GM19035 (cell line): ENCODE measurements around the gene LORICRIN.

ENCODE experiments used
- ATAC-seq: cut with Tn5 transposase; IDR thresholded peaks from one replicate; pipeline ENCODE4 v1.9.1; 2021; ENCODE audit not compliant: unreplicated experiment

Gene LORICRIN

GRCh38 chr1:153248176-153248879 is 11.2 kb upstream of the LORICRIN start:
- no peak for ATAC-seq

GRCh38 chr1:153250166-153250565 is 9.3 kb upstream of the LORICRIN start:
- no peak for ATAC-seq

- no peak for ATAC-seq
Measured at GRCh38 chr1:153251087-153251486, 8.4 kb upstream of the LORICRIN start.

GRCh38 chr1:153251562-153251961 is 7.9 kb upstream of the LORICRIN start:
- ATAC-seq = no peak

- ATAC-seq = no peak
Measured at GRCh38 chr1:153251988-153252387, 7.5 kb upstream of the LORICRIN start.

- ATAC-seq = no peak
Measured at GRCh38 chr1:153253076-153253475, 6.4 kb upstream of the LORICRIN start.

- ATAC-seq = no peak
Measured at GRCh38 chr1:153253693-153254092, 5.8 kb upstream of the LORICRIN start.

- ATAC-seq = no peak
Measured at GRCh38 chr1:153260585-153261280, 1.2 kb downstream of the LORICRIN start.

- ATAC-seq = no peak
Measured at GRCh38 chr1:153261281-153262069, 2.0 kb downstream of the LORICRIN start.

- ATAC-seq = no peak
Measured at GRCh38 chr1:153262070-153262366, 2.5 kb downstream of the LORICRIN start.

- no peak for ATAC-seq
Measured at GRCh38 chr1:153262462-153263157, 3.1 kb downstream of the LORICRIN start.

- no peak for ATAC-seq
Measured at GRCh38 chr1:153265457-153265856, 6.0 kb downstream of the LORICRIN start.

GRCh38 chr1:153271711-153272110 is 12.2 kb downstream of the LORICRIN start:
- no peak for ATAC-seq

GRCh38 chr1:153272186-153272585 is 12.7 kb downstream of the LORICRIN start:
- no peak for ATAC-seq

GRCh38 chr1:153277852-153278251 is 18.4 kb downstream of the LORICRIN start:
- ATAC-seq = peak; percentile 55

GRCh38 chr1:153288634-153289275 is 29.3 kb downstream of the LORICRIN start:
- ATAC-seq = no peak

- ATAC-seq = no peak
Measured at GRCh38 chr1:153291514-153291913, 32.0 kb downstream of the LORICRIN start.

- no peak for ATAC-seq
Measured at GRCh38 chr1:153292185-153292584, 32.7 kb downstream of the LORICRIN start.

GRCh38 chr1:153292740-153293479 is 33.4 kb downstream of the LORICRIN start:
- no peak for ATAC-seq

- ATAC-seq = no peak
Measured at GRCh38 chr1:153293480-153293775, 33.9 kb downstream of the LORICRIN start.
